H1 (cell line): ENCODE results near the gene ZNRF3.

Experiments
- CEBPB ChIP-seq: IDR thresholded peaks from 2 replicates; pipeline ENCODE4 v1.6.1; 2012; ENCODE audit warnings: low read depth, low read length
- CTCF ChIP-seq, 3 experiments: IDR thresholded peaks; 1 replicate in 2 of 3; 2 replicates in 1 of 3; pipeline versions ENCODE4 v1.5.1 to v1.6.1; 2011; ENCODE audit warnings: low read length in 3 of 3, mild to moderate bottlenecking in 3 of 3, inconsistent platforms in 2 of 3, low read depth in 1 of 3, moderate library complexity in 1 of 3; ENCODE audit not compliant: insufficient read depth in 1 of 3; ENCODE audit errors: control extremely low read depth in 1 of 3
- MAFK ChIP-seq: IDR thresholded peaks from 2 replicates; pipeline ENCODE4 v1.6.1; 2012; ENCODE audit warnings: low read depth, mild to moderate bottlenecking, improper control_type of control experiment, low read length
- SRF ChIP-seq: IDR thresholded peaks from 2 replicates; pipeline ENCODE4 v1.6.1; 2011; ENCODE audit warnings: mild to moderate bottlenecking, low read depth, low read length, moderate library complexity
- TAF7 ChIP-seq: optimal IDR thresholded peaks from 2 replicates; pipeline ENCODE3; 2011; ENCODE audit warnings: low read depth, mild to moderate bottlenecking, inconsistent platforms, low read length, moderate library complexity, borderline replicate concordance
- TF ChIP-seq, protein P1 (sequence below): IDR thresholded peaks from 2 replicates; pipeline ENCODE4 v1.6.1; 2011; ENCODE audit warnings: low read depth, mild to moderate bottlenecking, low read length; ENCODE audit not compliant: insufficient read depth

DNA sequence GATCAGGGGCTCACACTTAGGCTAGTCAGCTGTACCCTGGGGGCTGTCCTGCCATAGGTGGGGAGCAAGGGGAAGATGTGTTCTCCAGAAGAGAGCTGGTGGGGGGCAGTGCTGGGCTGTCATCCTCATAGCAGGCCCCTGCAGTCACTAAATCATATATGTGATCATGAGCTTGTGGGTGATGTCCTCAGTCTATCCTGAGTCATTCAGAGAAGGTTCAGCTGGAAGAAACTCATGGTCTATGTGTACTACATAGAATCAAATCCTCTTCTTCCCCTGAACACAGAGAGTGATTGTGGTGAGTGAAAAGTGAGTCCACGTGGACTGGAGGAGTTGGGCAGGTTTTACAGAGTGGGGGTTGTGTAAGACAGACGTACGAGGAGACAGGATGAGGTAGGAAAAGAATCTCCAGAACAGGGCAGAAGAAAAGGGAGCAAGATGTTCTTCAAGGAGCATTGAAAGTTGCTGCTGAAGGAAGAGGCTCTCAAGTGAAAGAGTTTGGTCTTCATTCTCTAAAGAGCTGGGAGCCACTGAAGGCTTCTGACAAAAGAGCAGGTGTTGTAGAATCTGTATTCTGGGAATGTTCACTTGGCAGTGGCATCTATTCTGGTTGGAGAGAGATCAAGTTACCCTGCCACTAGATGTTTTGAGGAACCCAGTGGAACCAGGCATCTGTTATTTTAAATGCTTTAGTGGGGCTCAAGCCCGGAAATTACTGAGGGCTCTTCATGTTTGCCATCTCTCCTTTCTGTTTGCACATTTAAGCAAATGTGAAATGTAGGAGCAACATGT, 109.4 kb downstream of the ZNRF3 start:
- TF ChIP-seq CEBPB (no peak), SRF (no peak), TAF7 (no peak), CTCF (IDR thresholded peaks at IDR 0.05; ENCODE audit: control extremely low read depth in 1 of 3, insufficient read depth in 1 of 3, low read depth in 1 of 3, low read length in 3 of 3) (no peak), MAFK (no peak)
- TF ChIP-seq, protein P1, sequence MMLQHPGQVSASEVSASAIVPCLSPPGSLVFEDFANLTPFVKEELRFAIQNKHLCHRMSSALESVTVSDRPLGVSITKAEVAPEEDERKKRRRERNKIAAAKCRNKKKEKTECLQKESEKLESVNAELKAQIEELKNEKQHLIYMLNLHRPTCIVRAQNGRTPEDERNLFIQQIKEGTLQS: no peak
